ENCODE measurements around the gene PPIP5K2. TPM values are rescaled to one million over a fixed set of nuclear protein-coding genes. Genes with fewer than 3 reads are reported as not detected.
A peak's percentile ranks its signal among the peaks of the same experiment; 100 is the strongest.

PPIP5K2 gene
- total RNA-seq, 2 donors from 2014 or later, result 23.9 to 24.9 TPM

DNA sequence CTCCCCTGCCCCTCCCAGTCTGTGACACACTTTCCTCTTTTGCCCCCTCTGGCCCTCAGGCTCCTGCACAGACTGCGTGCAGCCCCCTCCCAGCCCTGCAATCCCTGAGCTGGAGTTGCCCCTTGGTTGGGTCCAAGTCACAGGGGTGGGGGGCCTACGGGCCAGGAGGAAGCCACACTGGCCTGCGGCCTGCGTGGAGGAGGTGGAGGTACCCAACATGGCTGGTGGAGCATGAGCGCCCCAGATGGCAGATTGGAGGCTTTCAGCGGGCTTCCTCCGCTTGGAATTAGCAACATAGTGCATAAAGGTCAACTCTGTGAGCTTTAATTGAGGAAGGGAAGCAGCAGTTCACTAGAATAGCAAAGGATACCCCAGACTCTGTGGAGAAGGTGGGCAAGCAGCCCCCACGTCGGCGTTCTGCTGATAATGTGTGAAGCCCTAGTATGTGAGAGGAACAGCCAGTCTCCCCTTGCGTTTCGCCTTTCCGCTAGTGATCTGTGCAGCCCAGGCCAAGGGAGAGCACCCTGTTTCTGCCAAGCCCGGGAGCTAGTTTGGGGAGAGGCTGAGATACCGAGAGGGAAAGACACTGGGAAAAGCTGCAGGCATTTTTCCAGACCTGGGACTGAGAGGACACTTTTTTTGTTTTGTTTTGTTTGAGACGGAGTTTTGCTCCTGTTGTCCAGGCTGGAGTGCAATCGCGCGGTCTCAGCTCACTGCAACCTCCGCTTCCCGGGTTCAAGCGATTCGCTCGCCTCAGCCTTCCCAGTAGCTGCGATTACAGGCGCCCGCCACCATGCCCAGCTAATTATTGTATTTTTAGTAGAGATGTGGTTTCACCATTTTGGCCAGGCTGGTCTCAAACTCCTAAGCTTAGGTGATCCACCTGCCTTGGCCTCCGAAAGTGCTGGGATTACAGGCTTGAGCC is 103.2 kb downstream of the PPIP5K2 start:
- H3K4me3 ChIP-seq, result no peak overlapping the region

DNA sequence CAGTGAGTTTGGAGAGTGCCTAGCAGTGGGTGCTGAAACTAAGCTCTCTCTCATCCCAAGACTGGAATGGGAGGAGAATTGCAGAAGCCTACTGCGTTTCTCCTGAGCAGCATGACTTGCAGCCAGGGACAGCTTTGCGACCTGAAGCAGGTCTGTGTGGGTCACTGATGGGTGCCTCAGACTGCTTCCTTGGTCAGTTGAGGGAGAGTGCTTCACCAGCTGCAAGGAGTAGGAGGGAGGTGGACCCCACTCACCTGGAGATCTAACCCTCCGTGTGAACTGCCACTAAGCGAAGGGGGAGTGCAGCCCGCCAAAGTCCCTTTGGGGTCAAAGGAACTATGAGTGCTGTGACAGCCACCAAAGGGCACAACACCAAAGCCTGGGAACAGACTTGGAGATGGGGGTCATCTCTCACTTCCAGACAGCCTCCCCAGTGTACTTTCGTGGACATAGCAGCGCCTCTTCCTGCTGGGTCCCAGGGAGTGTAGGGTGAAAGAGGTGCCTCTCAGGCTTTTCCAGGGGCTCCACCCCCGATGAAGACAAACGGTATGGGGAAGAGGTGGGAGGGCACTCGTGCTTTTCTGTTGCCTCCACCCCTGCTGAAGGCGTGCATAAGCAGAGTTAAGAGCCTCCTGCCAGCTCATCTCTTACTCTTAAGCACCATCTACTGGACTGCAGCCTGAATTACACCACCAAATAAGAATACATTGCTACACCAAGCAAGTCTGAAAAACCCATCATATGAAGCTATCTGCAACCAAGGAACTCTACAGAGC is 104.2 kb downstream of the PPIP5K2 start:
- H3K4me1 ChIP-seq (replicated peaks), result no peaks in the 10 kb centered on the region
- no peaks in the 10 kb centered on the region for H3K9me3 ChIP-seq
- WGBS, result 55% methylated on average over 11 of the region's 11 CpGs
- peak; percentile 9 for DNase-seq (ENCODE audit: low spot score)
- TF ChIP-seq, protein P1, sequence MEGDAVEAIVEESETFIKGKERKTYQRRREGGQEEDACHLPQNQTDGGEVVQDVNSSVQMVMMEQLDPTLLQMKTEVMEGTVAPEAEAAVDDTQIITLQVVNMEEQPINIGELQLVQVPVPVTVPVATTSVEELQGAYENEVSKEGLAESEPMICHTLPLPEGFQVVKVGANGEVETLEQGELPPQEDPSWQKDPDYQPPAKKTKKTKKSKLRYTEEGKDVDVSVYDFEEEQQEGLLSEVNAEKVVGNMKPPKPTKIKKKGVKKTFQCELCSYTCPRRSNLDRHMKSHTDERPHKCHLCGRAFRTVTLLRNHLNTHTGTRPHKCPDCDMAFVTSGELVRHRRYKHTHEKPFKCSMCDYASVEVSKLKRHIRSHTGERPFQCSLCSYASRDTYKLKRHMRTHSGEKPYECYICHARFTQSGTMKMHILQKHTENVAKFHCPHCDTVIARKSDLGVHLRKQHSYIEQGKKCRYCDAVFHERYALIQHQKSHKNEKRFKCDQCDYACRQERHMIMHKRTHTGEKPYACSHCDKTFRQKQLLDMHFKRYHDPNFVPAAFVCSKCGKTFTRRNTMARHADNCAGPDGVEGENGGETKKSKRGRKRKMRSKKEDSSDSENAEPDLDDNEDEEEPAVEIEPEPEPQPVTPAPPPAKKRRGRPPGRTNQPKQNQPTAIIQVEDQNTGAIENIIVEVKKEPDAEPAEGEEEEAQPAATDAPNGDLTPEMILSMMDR (IDR thresholded peaks at IDR 0.05), result peak in 3 of 4 experiments; percentile 17 to 57 (median 43)
- TF ChIP-seq POLR2A (IDR thresholded peaks at IDR 0.05) (no peak), POLR2AphosphoS5 (IDR thresholded peaks at IDR 0.05) (no peak)
- no peak overlapping the region for H3K4me3 ChIP-seq
- no peak overlapping the region for H3K27ac ChIP-seq
- no peaks in the 10 kb centered on the region for H3K36me3 ChIP-seq
- no peaks in the 10 kb centered on the region for H3K27me3 ChIP-seq (replicated peaks; ENCODE audit: insufficient read depth)
- intact Hi-C loops (cut with DNase I), result no loop called here

More for the DNA sequence above, 103.2 kb downstream of the PPIP5K2 start:
- DNase-seq (ENCODE audit: low spot score), result no peak
- intact Hi-C loops (cut with DNase I), result no loop called here
- whole genome bisulfite sequencing, result 92% methylated on average over 28 of the region's 28 CpGs
- H3K27me3 ChIP-seq (replicated peaks; ENCODE audit: insufficient read depth), result no peaks in the 10 kb centered on the region
- no peak overlapping the region for H3K27ac ChIP-seq
- H3K36me3 ChIP-seq, result no peaks in the 10 kb centered on the region
- TF ChIP-seq POLR2AphosphoS5 (IDR thresholded peaks at IDR 0.05) (no peak), POLR2A (IDR thresholded peaks at IDR 0.05) (no peak)
- TF ChIP-seq, protein P1 (IDR thresholded peaks at IDR 0.05), result no peak
- H3K9me3 ChIP-seq, result no peaks in the 10 kb centered on the region
- no peaks in the 10 kb centered on the region for H3K4me1 ChIP-seq (replicated peaks)

DNA sequence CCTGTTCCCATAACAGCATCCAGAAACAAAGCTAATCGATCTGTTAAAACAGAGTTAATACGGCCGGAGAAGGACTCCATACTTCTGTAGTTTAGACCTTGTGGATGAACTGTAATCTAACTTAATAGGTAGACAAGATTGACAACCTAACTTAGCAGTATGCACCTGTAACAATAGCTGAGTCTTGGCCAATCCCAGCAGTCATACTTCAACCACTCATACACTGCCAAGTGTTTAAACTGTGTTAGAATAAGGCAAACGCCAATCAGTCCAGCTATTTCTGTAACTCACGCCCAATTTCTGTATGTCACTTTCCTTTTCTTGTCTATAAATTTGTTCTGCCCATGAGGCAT is 104.8 kb downstream of the PPIP5K2 start:
- Histone ChIP-seq H3K36me3 (no peaks in the 10 kb centered on the region), H3K27ac (no peak overlapping the region), H3K4me3 (no peak overlapping the region), H3K4me1 (replicated peaks) (no peaks in the 10 kb centered on the region), H3K9me3 (no peaks in the 10 kb centered on the region), H3K27me3 (replicated peaks; ENCODE audit: insufficient read depth) (no peaks in the 10 kb centered on the region)
- no peak for DNase-seq (ENCODE audit: low spot score)
- 73% methylated on average over 5 of the region's 5 CpGs for WGBS
- intact Hi-C loops (cut with DNase I), result no loop called here
- TF ChIP-seq POLR2A (IDR thresholded peaks at IDR 0.05), result no peak
- TF ChIP-seq, protein P1 (IDR thresholded peaks at IDR 0.05), result no peak

DNA sequence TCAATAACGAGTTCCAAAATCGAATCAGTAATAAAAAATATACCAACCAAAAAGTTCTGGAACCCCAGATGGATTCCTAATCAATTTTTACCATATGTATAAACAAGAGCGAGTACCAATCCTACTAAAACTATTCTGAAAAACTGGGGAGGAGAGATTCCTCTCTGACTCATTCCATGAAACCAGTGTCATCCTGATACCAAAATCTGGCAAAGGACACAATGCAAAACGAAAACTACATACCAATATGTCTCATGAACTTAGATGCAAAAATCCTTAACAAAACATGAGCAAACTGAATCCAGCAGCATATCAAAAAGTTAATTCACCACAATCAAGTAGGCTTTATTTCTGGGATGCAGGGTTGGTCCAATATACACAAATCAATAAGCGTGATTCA is 108.0 kb downstream of the PPIP5K2 start:
- Histone ChIP-seq H3K4me1 (replicated peaks) (no peaks in the 10 kb centered on the region), H3K27me3 (replicated peaks; ENCODE audit: insufficient read depth) (no peaks in the 10 kb centered on the region), H3K9me3 (no peaks in the 10 kb centered on the region), H3K4me3 (no peak overlapping the region), H3K27ac (no peak overlapping the region), H3K36me3 (no peaks in the 10 kb centered on the region)
- TF ChIP-seq, protein P1 (IDR thresholded peaks at IDR 0.05), result no peak
- TF ChIP-seq POLR2AphosphoS5 (IDR thresholded peaks at IDR 0.05) (no peak), POLR2A (IDR thresholded peaks at IDR 0.05) (no peak)
- no peak for DNase-seq (ENCODE audit: low spot score)
- 93% methylated on average over 5 of the region's 5 CpGs for WGBS
- intact Hi-C loops (cut with DNase I), result no loop called here
